Measurements from ENCODE around the gene FHOD1. TPM values are rescaled to one million over a fixed set of nuclear protein-coding genes. Genes with fewer than 3 reads are reported as not detected.

FHOD1 gene
- polyA plus RNA-seq, 3 donors from 2014 or later: 3.5 to 8.2 (median 4.8) TPM

DNA sequence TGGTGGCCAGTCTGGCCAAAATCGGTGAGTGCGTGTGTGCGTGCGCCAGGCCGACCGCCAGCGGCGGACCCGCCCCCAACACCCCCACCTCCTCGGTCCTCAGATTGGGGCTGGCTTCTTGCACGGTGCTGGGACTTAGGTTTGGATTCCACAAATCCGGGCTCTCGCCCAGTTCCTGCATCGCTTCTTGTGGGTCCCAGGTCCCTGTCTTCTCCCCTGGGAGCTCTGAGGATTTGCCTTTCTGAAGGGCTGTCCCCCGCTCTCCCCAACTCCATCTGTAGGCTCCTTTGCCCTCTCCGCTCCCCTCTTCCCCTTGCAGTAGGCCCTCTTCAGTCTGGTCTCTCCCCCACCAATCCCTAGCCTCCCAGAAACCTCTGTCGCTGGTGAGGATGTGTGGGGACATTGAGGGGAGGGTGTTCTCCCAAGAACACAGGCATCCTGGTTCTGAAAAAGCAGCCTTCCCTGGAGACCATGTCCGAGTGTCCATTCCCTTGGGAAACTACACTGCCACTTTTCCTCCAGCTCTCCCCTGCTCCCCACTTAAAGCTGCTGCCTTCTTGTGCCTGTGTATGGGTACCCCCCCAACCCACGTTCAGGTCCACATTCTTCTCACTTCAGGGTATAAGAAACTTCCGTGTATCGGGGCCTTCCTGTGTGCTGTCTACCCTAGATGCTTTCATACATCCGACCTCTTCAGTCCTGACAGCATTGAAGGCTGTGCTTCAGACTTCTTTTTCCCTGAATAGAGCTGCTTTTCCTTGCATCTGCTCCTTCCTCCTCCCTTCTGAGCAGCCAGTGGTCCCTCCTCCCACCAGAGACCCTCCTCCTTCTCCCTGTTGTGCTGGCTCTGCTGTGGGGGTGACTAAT lies 2.1 kb upstream of the FHOD1 start:
- no peak for DNase-seq
- H3K4me1 Mint-ChIP-seq: peaks cover 34 to 36% of the 10 kb centered on the region in 2 donors
- no peaks in the 10 kb centered on the region for H3K9me3 Mint-ChIP-seq
- H3K36me3 Mint-ChIP-seq: no peaks in the 10 kb centered on the region
- H3K27ac Mint-ChIP-seq: peak overlapping the region in 1 of 6 donors; percentile 17
- peaks cover 6 to 19% (median 16%) of the 10 kb centered on the region in 3 donors for H3K27me3 Mint-ChIP-seq (ENCODE audit: low read depth in 3 of 3)
- H3K4me3 Mint-ChIP-seq: peak overlapping the region; percentile 61 to 76 (median 68)

GRCh38 chr16:67248401-67249177 lies 1.3 kb upstream of the FHOD1 start, which contains the start of gene SLC9A5:
SLC9A5 (plus strand) TSS chr16:67248979; CDS start chr16:67249015, 36 bp downstream.
- H3K9me3 Mint-ChIP-seq: no peaks in the 10 kb centered on the region
- H3K4me1 Mint-ChIP-seq: peaks cover 42 to 44% of the 10 kb centered on the region in 2 donors
- H3K4me3 Mint-ChIP-seq: peak within 1 kb of the TSS; percentile 83 to 95 (median 95)
- peak within 1 kb of the TSS; percentile 81 to 91 (median 87) for H3K27ac Mint-ChIP-seq
- H3K36me3 Mint-ChIP-seq: no peaks in the 10 kb centered on the region
- DNase-seq: peak; percentile 28 to 36 (median 29)
- peaks cover 7 to 19% (median 16%) of the 10 kb centered on the region in 3 donors for H3K27me3 Mint-ChIP-seq (ENCODE audit: low read depth in 3 of 3)

DNA sequence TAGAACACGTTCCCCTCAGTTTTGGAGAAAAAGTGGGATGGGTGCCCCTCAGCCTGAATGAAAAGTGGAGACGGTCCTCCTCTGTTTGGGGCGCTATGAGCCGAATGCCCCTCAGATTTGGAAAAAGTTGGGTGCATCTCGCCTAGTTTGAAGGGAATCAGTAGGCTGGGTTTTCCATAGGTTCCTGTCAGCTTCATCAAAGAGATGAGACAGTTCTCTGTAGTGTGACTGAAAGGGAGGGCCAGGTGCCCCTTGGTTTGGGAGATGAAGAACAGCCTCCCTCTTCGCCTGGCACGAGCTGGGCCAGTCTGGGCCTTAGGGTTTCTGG lies 756 bp upstream of the FHOD1 start:
- H3K36me3 Mint-ChIP-seq: no peaks in the 10 kb centered on the region
- H3K9me3 Mint-ChIP-seq: no peaks in the 10 kb centered on the region
- peak overlapping the region; percentile 81 to 91 (median 87) for H3K27ac Mint-ChIP-seq
- peak overlapping the region; percentile 83 to 95 (median 95) for H3K4me3 Mint-ChIP-seq
- peaks cover 7 to 19% (median 16%) of the 10 kb centered on the region in 3 donors for H3K27me3 Mint-ChIP-seq (ENCODE audit: low read depth in 3 of 3)
- peaks cover 46 to 49% of the 10 kb centered on the region in 2 donors for H3K4me1 Mint-ChIP-seq
- no peak for DNase-seq

- Mint-ChIP-seq H3K4me1 (peaks cover 50 to 55% of the 10 kb centered on the region in 2 donors), H3K36me3 (no peaks in the 10 kb centered on the region), H3K27ac (peak overlapping the region; percentile 71 to 91 (median 84)), H3K9me3 (no peaks in the 10 kb centered on the region), H3K4me3 (peak overlapping the region; percentile 83 to 95 (median 95)), H3K27me3 (ENCODE audit: low read depth in 3 of 3) (peaks cover 7 to 16% (median 11%) of the 10 kb centered on the region in 3 donors)
- peak in 1 of 3 donors; percentile 25 for DNase-seq
Measured at GRCh38 chr16:67246756-67247191, 507 bp downstream of the FHOD1 start.

GRCh38 chr16:67246081-67246755 lies 1.1 kb downstream of the FHOD1 start:
- Mint-ChIP-seq H3K4me1 (peaks cover 54 to 55% of the 10 kb centered on the region in 2 donors), H3K27ac (peak overlapping the region; percentile 71 to 92 (median 87)), H3K4me3 (peak overlapping the region; percentile 83 to 95 (median 95)), H3K36me3 (no peaks in the 10 kb centered on the region), H3K9me3 (no peaks in the 10 kb centered on the region), H3K27me3 (ENCODE audit: low read depth in 3 of 3) (peaks cover 7 to 16% (median 10%) of the 10 kb centered on the region in 3 donors)
- peak; percentile 42 to 58 (median 57) for DNase-seq

DNA sequence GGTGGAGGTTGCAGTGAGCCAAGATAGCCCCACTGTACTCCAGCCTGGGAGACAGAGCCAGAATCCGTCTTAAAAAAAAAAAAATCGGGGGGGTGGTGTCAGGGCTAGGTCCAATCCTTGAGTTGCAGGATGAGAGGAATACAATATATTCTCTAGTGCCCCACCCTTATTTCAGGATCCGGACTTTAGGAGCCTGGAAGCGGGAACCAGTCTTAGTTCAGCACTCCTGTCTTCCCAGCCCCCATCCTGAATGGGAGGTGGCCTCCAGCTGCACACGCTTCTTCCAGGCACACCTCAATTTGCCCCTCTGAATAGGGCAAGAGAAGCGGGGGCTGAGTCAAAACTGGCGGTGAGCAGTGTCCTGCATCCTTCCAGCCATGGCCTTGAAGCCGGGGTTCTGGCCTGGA lies 1.6 kb downstream of the FHOD1 start:
- peak in 1 of 3 donors; percentile 14 for DNase-seq
- Mint-ChIP-seq H3K9me3 (no peaks in the 10 kb centered on the region), H3K4me3 (peak overlapping the region; percentile 69 to 95 (median 83)), H3K4me1 (peaks cover 55% of the 10 kb centered on the region in 2 donors), H3K27me3 (ENCODE audit: low read depth in 3 of 3) (peaks cover 7 to 16% (median 10%) of the 10 kb centered on the region in 3 donors), H3K27ac (peak overlapping the region in 5 of 6 donors; percentile 88 to 93 (median 90)), H3K36me3 (no peaks in the 10 kb centered on the region)

GRCh38 chr16:67245186-67245585 lies 2.1 kb downstream of the FHOD1 start:
- H3K4me1 Mint-ChIP-seq: peaks cover 54 to 55% of the 10 kb centered on the region in 2 donors

DNA sequence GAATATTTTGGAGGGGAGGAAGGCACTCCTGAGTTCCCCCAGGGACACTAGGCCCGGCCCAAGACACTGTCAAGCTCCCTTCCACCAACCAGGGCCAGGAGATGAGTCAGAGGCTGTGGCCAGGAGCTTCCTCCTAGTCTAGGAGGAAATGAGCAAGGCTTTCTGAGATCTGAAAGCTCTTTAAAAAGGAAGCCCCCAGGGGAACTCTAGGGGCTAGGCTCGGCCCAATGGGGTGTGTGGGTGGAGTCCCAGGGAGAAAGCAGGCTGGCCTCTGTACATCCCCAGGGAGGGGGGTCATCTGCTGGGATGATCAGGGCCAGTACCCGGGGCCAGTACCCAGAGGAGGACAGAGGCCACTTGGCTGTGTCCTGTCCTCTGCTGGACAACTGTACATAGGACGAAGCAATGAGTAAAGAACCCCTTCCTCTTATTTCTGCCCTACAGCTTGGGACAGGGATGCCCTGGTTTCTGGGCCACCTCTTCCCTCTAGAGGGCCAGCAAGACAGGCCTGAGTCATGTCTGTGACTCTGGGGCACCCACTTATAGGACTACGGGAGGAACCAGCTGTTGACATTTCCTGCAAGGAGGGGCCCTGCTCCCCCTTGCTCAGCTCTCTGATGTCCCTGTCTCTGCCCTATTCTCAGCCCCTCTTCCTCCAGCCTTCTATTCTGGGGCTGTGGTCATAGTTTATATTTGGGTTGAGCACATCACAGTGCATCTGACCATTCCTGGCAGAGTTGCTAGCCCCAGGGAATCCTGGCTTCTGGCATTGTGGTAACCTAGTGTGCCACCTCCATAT lies 2.7 kb downstream of the FHOD1 start:
- Mint-ChIP-seq H3K36me3 (no peaks in the 10 kb centered on the region), H3K27ac (peak overlapping the region; percentile 88 to 93 (median 90)), H3K4me3 (peak overlapping the region; percentile 69 to 95 (median 83)), H3K9me3 (no peaks in the 10 kb centered on the region), H3K4me1 (peaks cover 52 to 56% of the 10 kb centered on the region in 2 donors), H3K27me3 (ENCODE audit: low read depth in 3 of 3) (peaks cover 2 to 10% (median 9%) of the 10 kb centered on the region in 3 donors)
- DNase-seq: peak; percentile 54 to 61 (median 55)

More at GRCh38 chr16:67245186-67245585, 2.1 kb downstream of the FHOD1 start:
- H3K27me3 Mint-ChIP-seq (ENCODE audit: low read depth in 3 of 3): peaks cover 5 to 16% (median 10%) of the 10 kb centered on the region in 3 donors
- no peaks in the 10 kb centered on the region for H3K9me3 Mint-ChIP-seq
- peak overlapping the region; percentile 69 to 95 (median 83) for H3K4me3 Mint-ChIP-seq
- DNase-seq: no peak
- H3K36me3 Mint-ChIP-seq: no peaks in the 10 kb centered on the region
- peak overlapping the region; percentile 88 to 93 (median 90) for H3K27ac Mint-ChIP-seq

DNA sequence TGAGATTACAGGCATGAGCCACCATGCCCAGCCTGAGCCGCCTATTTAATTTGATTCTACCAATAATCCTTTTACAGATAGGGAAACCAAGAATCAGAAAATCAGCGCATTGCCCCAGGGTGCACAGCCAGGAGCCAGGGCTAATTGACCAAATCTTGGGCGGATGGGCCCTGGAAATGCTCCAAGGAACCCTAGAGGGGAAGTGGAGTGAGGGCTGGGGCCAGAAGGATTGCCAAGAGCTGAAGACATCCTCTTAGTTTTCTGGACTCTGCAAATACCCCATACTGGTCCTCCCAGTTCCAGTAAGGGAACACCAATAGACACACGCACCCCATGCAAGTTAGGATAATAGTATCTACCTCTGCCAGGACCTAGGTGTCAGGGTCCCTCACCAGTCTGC lies 3.8 kb downstream of the FHOD1 start:
- peaks cover 2 to 8% (median 6%) of the 10 kb centered on the region in 3 donors for H3K27me3 Mint-ChIP-seq (ENCODE audit: low read depth in 3 of 3)
- H3K36me3 Mint-ChIP-seq: peaks cover 0 to 2% (median 0%) of the 10 kb centered on the region in 3 donors
- no peaks in the 10 kb centered on the region for H3K9me3 Mint-ChIP-seq
- H3K27ac Mint-ChIP-seq: peak overlapping the region in 5 of 6 donors; percentile 69 to 93 (median 89)
- peaks cover 49 to 50% of the 10 kb centered on the region in 2 donors for H3K4me1 Mint-ChIP-seq
- DNase-seq: no peak
- no peak overlapping the region for H3K4me3 Mint-ChIP-seq

DNA sequence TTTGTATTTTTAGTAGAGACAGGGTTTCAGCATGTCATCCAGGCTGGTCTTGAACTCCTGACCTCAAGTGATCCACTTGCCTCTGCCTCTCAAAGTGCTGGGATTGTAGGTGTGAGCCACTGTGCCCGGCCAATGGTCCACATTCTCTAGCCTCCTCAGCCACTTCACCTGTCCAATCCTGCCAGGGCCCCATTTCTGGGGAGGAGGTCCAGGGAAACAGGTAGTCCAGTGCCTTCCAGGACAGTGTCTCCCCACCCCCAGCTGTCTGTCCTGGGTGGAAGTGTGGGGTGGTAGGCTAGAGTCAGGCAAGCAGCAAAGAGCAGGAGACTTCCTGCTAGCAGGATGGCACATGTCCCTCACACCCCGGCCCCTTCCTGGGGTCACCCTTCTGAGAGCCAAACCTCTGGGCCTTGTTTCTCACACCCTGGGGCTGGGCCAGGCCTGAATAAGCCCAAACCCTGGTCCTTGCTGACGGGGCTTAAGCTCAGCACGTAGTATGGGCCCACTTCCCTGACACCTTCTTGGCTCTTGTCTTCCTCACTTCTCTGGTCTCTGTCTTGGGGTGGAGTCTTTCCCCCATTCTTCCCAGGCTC lies 5.0 kb downstream of the FHOD1 start:
- H3K27me3 Mint-ChIP-seq (ENCODE audit: low read depth in 3 of 3): peaks cover 2% of the 10 kb centered on the region in 3 donors
- H3K27ac Mint-ChIP-seq: peak overlapping the region; percentile 32 to 71 (median 56)
- peaks cover 39 to 40% of the 10 kb centered on the region in 2 donors for H3K4me1 Mint-ChIP-seq
- no peak overlapping the region for H3K4me3 Mint-ChIP-seq
- H3K9me3 Mint-ChIP-seq: no peaks in the 10 kb centered on the region
- peaks cover 0 to 12% (median 0%) of the 10 kb centered on the region in 3 donors for H3K36me3 Mint-ChIP-seq
- DNase-seq: no peak

- Mint-ChIP-seq H3K9me3 (no peaks in the 10 kb centered on the region), H3K27me3 (ENCODE audit: low read depth in 3 of 3) (peaks cover 2 to 4% (median 3%) of the 10 kb centered on the region in 3 donors), H3K36me3 (peaks cover 1 to 16% (median 2%) of the 10 kb centered on the region in 3 donors), H3K4me1 (peaks cover 38 to 40% of the 10 kb centered on the region in 2 donors), H3K27ac (peak overlapping the region in 2 of 6 donors; percentile 28 to 78), H3K4me3 (no peak overlapping the region)
- DNase-seq: no peak
Measured at GRCh38 chr16:67241008-67241900, 6.0 kb downstream of the FHOD1 start.

All from immature natural killer cell (primary cell).